ENCODE data around the gene MICALL2.

Gene MICALL2

GRCh38 chr7:1385086-1385808, 74.0 kb downstream of the MICALL2 start:
- H3K27me3 ChIP-seq, result peaks cover 77% of the 10 kb centered on the region
- TF ChIP-seq CTCF (IDR thresholded peaks at IDR 0.05; ENCODE audit: low read depth, low read length), result no peak
- no peaks in the 10 kb centered on the region for H3K4me1 ChIP-seq
- H3K36me3 ChIP-seq, result no peaks in the 10 kb centered on the region
- H3K4me3 ChIP-seq (ENCODE audit: low read depth, low read length), result no peak overlapping the region
- DNase-seq, result no peak
- no peaks in the 10 kb centered on the region for H3K9me3 ChIP-seq

All from BE2C (cell line).